ENCODE data around the gene BBS12.

BBS12 gene

DNA sequence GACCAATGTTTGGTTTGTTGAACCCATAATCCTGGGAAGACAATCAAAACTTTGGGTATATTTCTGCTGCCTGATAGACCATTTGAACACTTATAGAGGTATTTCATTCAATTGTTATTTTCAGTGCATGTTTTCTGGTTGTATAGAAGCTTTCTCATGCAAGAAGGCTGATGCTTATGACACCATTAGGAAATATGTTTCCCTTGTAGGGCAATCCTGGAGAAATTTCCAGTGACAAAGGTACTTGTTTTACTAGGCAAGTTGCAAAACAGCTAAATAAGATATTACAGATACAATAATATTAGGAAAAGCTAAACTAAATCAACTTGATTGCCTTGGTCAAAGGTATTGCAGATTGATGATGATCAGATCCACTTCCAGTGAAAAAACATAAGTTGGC, 61.3 kb downstream of the BBS12 start:
- H3K4me3 ChIP-seq (ENCODE audit: low read depth, low read length): no peak overlapping the region
